Heart right ventricle (tissue), 16 donors: Measurements from ENCODE around the gene KCNQ5. TPM values are rescaled to one million over a fixed set of nuclear protein-coding genes. Genes with fewer than 3 reads are reported as not detected.

ENCODE experiments used
- ATAC-seq, 8 donors: fragments of 200-7000 bp; cut with Tn5 transposase; one replicate each; pipeline ENCODE4 v1.9.1; 2020; ENCODE audit warnings: mild to moderate bottlenecking in 8 of 8, moderate library complexity in 8 of 8, moderate number of reproducible peaks in 1 of 8
- DNase-seq, 2 donors: peaks; one replicate each; pipeline ENCODE4 v3.0.0-alpha.2; 2020
- H3K27ac ChIP-seq, 10 donors: fragments of 200-600 bp; sonication (generic) in 2 of 10; one replicate each; pipeline versions ENCODE4 v1.5.0 to v1.8.0; 2020 to 2022; ENCODE audit warnings: mild to moderate bottlenecking in 3 of 10
- H3K27me3 ChIP-seq, 7 donors: fragments of 200-600 bp; one replicate each; pipeline ENCODE4 v1.8.0; 2021 to 2022; ENCODE audit warnings: mild to moderate bottlenecking in 2 of 7
- H3K36me3 ChIP-seq, 9 donors: fragments of 200-600 bp; sonication (generic) in 1 of 9; one replicate each; pipeline versions ENCODE4 v1.5.0 to v1.8.0; 2020 to 2022; ENCODE audit warnings: mild to moderate bottlenecking in 2 of 9
- H3K4me1 ChIP-seq, 9 donors: fragments of 200-600 bp; sonication (generic) in 1 of 9; one replicate each; pipeline versions ENCODE4 v1.5.0 to v1.8.0; 2020 to 2022; ENCODE audit warnings: mild to moderate bottlenecking in 4 of 9
- H3K4me3 ChIP-seq, 10 donors: fragments of 200-600 bp; sonication (generic) in 2 of 10; one replicate each; pipeline versions ENCODE4 v1.5.0 to v1.8.0; 2020 to 2022; ENCODE audit warnings: mild to moderate bottlenecking in 7 of 10, moderate library complexity in 2 of 10
- H3K9me3 ChIP-seq, 11 donors: fragments of 200-600 bp in 10 of 11; sonication (generic) in 2 of 11; one replicate each; pipeline versions ENCODE4 v1.5.0 to v1.8.0; 2013 to 2022; ENCODE audit warnings: mild to moderate bottlenecking in 2 of 11, control low read depth in 1 of 11, moderate library complexity in 1 of 11
- CTCF ChIP-seq, 9 donors: fragments of 200-600 bp; sonication (generic) in 2 of 9; IDR thresholded peaks; one replicate each; pipeline versions ENCODE4 v1.5.0 to v1.8.0; 2021 to 2022; ENCODE audit warnings: antibody characterized with exemption in 9 of 9, mild to moderate bottlenecking in 5 of 9, moderate library complexity in 1 of 9
- WGBS, 2 donors: extraction: QIAGEN DNeasy Blood & Tissue Kit; methylation state at CpG; one replicate each; pipeline ENCODE4 v1.1.7; 2013; ENCODE audit warnings: inconsistent platforms in 1 of 2; 5-methylcytosine and 5-hydroxymethylcytosine counted together
- intact Hi-C, 10 donors: fragments of 100-400 bp; cut with DNase I; formaldehyde crosslinking; loops; one replicate each; pipeline versions ENCODE4 v1.11.1 to v1.14.2; 2022
- polyA plus RNA-seq, 2 donors: library from polyadenylated mRNA; stranded (reverse); fragments of 200-250 nt; gene quantifications; one replicate each; pipeline ENCODE4 v1.2.3, GENCODE V29; 2013
- total RNA-seq, 10 donors: library from RNA; stranded (reverse); fragmentation: NEBNext Ultra II Directional in 3 of 10; extraction: Animal tissue kit (Norgen Biotek cat#: 25700) in 3 of 10; gene quantifications; one replicate each; pipeline versions ENCODE4 v1.2.1 to v1.2.4, GENCODE V29; 2021 to 2023
- donor health status: Arrhythmogenic right ventricular cardiomyopathy.
- donor health status: ischemic (EF 13 %, LVEDD 7.1; RV severe dilation, severe dysfunction).
- donor health status: healthy with polysubstance abuse.
- donor health status: DM: no; HTN: yes; CAD: no.
- donor health status: DM: no; HTN: no; CAD: no.
- donor health status: ischemic (EF 25% LVEDD 6.9; RV normal size, moderate dysfunction).
- donor health status: ischemic (EF 25% LVEDD 5.7; RV mildly dilated, moderate dysfunction).
- donor health status: healthy.
- donor health status: DM: yes; HTN: yes; CAD: no.
- donor health status: Ischemic cardiomyopathy.
- donor health status: ischemic (EF 35%, LVEDD 5.7; RV mildly dilated, moderate dysfunction).
- donor health status: nonischemic (EF 11% LVEDD 7.7; RV severe dilation, severe dysfunction).
- donor health status: DM: yes; HTN: yes; CAD: no.
- donor health status: PGD.
- donor health status: ischemic (EF 29% LVEDD 5.4; RV normal size, mild dysfunction).
- donor health status: nonischemic (EF 23%, LVEDD 6.1; RV moderate dilation, normal function).

The KCNQ5 gene
- total and polyA plus RNA-seq, 12 donors: under 0.01 to 0.15 (median 0.12) TPM; not detected in 9

DNA sequence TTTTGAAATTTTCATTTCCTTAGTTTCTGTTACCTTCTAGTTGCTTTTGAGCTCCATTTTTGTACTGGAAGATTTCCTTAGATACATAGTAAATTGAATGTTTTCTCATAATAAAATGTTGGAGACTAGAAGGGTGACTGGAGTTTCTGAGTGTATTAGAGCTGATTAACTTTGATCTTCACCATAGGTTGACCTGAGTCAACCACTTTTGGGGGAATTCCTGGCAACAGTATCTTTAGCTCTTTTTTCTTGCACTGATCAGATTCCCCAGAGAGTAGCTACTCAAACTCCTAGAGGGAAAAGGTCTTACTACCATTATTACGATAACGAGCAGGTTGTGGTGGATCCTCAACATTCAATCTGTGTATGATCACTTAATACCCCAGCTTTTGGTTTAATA is 530.7 kb downstream of the KCNQ5 start:
- Histone ChIP-seq H3K36me3 (no peaks in the 10 kb centered on the region), H3K27me3 (peaks cover 0 to 8% (median 0%) of the 10 kb centered on the region in 7 donors), H3K4me1 (no peaks in the 10 kb centered on the region), H3K4me3 (no peak overlapping the region), H3K9me3 (no peaks in the 10 kb centered on the region), H3K27ac (no peak overlapping the region)
- ATAC-seq: no peak
- TF ChIP-seq CTCF (IDR thresholded peaks at IDR 0.05): no peak
- 87 to 91% methylated on average over 2 of the region's 2 CpGs for WGBS, 2 donors
- intact Hi-C loops: no loop called here
- DNase-seq: no peak

DNA sequence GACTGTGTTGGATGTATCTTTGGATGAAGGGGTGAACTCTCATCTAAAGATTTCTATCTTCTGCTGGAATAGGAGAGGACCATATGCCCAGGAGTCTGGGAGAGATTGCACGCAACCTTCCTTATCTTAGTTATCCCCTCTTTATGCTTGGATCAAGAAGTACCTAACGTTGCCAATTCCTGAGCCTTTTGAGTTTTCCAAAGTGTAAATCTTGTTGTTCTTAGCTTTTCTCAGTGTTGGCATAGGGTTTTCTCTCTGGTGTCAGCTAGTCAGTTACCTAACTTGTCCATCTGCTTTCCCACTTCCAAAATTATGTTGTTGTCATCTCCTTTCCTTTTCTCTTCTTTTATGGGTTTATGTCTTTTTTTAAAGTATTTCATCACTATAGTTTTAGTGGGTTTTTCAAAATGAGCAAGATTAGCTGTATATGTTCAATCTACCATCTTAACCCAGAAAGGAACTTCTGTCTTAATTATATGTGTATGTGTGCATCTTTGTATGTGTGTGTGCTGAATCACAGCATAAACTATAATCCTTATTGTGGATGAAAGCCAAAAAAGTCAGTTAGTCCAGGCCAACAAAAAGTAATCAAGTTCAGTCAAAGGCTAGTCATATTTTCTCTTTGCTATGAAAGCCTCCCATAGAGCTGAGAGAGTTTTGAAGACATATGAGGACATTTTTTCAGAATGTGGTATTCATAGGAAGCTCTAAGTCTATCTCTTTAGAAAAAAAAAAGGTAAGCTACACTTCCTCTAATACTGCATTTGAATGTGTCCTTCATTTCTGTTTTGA is 531.3 kb downstream of the KCNQ5 start:
- no peaks in the 10 kb centered on the region for H3K9me3 ChIP-seq
- ATAC-seq: no peak

DNA sequence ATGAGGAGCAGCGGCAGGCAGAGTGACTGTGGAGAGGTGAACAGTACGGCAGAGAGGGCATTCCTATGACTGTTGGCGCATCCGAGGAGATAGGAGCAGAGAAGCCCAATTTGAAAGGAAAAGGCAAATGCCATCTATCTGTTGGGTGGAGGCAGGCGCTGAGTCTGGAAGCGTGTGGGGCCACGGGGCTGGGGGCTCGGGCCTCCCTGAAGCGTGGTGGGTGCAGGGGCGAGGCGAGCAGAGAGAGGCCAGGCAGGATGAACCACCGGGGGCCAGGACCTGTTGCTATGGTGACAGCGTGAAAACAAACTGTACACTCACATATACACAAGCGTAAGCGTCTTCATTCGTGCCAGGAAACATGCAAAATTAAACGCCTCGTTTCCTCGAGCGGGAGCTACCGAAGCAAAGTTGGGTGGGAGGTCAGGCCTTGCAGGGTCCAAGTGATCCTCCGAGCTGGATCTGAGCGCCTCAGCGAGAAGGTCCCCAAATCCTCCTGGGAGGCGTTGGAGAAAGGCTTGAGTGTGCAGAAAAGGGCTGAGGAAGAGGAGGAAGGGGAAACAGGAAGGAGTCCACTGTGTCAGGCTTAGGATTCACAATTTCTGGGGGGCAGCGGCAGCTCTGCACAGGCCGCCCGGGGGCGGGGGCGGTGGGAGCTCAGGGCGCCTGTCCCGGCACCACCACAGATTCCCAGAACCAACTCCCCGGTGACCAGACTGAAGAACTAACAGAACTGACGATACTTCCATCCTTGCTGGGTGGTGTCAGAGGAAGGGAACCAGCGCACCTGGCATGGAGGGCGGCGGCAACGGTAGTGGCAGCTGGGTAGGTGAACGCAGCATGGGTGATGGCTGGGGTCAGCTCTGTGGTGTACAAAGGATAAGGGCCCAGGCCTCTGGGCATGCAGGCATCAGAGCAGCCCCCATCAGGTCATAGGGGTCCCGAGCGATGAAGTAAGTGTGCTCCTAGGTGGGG is 535.2 kb downstream of the KCNQ5 start:
- intact Hi-C loops: no loop called here
- Histone ChIP-seq H3K4me1 (no peaks in the 10 kb centered on the region), H3K4me3 (no peak overlapping the region), H3K36me3 (no peaks in the 10 kb centered on the region), H3K27me3 (peaks cover 0 to 8% (median 0%) of the 10 kb centered on the region in 7 donors), H3K9me3 (no peaks in the 10 kb centered on the region), H3K27ac (no peak overlapping the region)
- 91 to 93% methylated on average over 41 of the region's 41 CpGs for WGBS, 2 donors
- no peak for ATAC-seq
- TF ChIP-seq CTCF (IDR thresholded peaks at IDR 0.05): no peak
- DNase-seq: no peak

More for the DNA sequence above, 531.3 kb downstream of the KCNQ5 start:
- Histone ChIP-seq H3K27ac (no peak overlapping the region), H3K4me3 (no peak overlapping the region), H3K36me3 (no peaks in the 10 kb centered on the region), H3K27me3 (peaks cover 0 to 8% (median 0%) of the 10 kb centered on the region in 7 donors), H3K4me1 (no peaks in the 10 kb centered on the region)
- WGBS, 2 donors: 54 to 68% methylated on average over 2 of the region's 2 CpGs
- TF ChIP-seq CTCF (IDR thresholded peaks at IDR 0.05): no peak
- DNase-seq: no peak
- intact Hi-C loops: no loop called here

DNA sequence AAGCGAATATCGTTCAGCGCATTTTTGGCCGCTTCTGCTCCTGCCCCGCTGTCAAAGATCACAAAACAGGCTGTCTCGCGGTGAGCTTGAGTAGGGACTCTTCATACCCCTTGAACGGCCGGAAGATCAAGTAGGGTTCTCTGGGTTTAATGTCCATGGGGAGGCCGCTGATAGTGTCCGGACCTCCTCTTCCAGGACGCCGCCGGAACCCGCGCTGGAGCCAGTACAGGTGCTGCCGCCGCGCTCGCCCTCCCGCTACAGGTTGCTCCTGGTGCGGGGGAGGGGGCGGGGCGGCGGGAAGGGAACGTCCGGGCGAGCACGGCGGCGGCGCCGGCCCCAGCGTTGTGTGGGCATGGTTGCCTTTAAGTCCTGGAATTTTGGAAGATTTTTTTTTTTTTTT is 536.0 kb downstream of the KCNQ5 start:
- no peaks in the 10 kb centered on the region for H3K9me3 ChIP-seq
- DNase-seq: no peak

More for the DNA sequence above, 536.0 kb downstream of the KCNQ5 start:
- ATAC-seq: no peak
- intact Hi-C loops: no loop called here
- Histone ChIP-seq H3K36me3 (no peaks in the 10 kb centered on the region), H3K27ac (no peak overlapping the region), H3K27me3 (peaks cover 0 to 7% (median 0%) of the 10 kb centered on the region in 7 donors), H3K4me1 (no peaks in the 10 kb centered on the region), H3K4me3 (no peak overlapping the region)
- 89 to 92% methylated on average over 32 to 34 of the region's 34 CpGs for WGBS, 2 donors
- no peak for TF ChIP-seq CTCF (IDR thresholded peaks at IDR 0.05)
